H1 (cell line): Measurements from ENCODE around the gene ELOVL6.

Experiments used
- BRCA1 ChIP-seq: IDR thresholded peaks from 2 replicates; pipeline ENCODE4 v1.6.1; 2012; ENCODE audit warnings: low read depth, low read length, improper control_type of control experiment
- CBX5 ChIP-seq: fragments of 300-800, 300-1000 bp; sonication (generic); IDR thresholded peaks from 2 replicates; pipeline ENCODE4 v1.7.1; 2016; ENCODE audit warnings: antibody characterized with exemption, low read length, low read depth
- CTCF ChIP-seq, 3 experiments: IDR thresholded peaks; 1 replicate in 2 of 3; 2 replicates in 1 of 3; pipeline versions ENCODE4 v1.5.1 to v1.6.1; 2011; ENCODE audit warnings: low read length in 3 of 3, mild to moderate bottlenecking in 3 of 3, inconsistent platforms in 2 of 3, low read depth in 1 of 3, moderate library complexity in 1 of 3; ENCODE audit not compliant: insufficient read depth in 1 of 3; ENCODE audit errors: control extremely low read depth in 1 of 3
- FOSL1 ChIP-seq: IDR thresholded peaks from 2 replicates; pipeline ENCODE4 v1.6.1; 2011; ENCODE audit warnings: mild to moderate bottlenecking, low read depth, low read length, moderate library complexity; ENCODE audit not compliant: insufficient read depth
- HDAC6 ChIP-seq: IDR thresholded peaks from one replicate; pipeline ENCODE4 v1.7.1; 2012; ENCODE audit warnings: low read depth, mild to moderate bottlenecking, inconsistent platforms, low read length, moderate library complexity
- POLR2AphosphoS5 ChIP-seq: IDR thresholded peaks from 2 replicates; pipeline ENCODE4 v1.6.1; 2011; ENCODE audit warnings: low read depth, low read length
- SIN3A ChIP-seq, 2 experiments: IDR thresholded peaks in 1 of 2; conservative IDR thresholded peaks in 1 of 2; 2 replicates each; pipeline ENCODE4 v1.6.1; 2011 to 2012; ENCODE audit warnings: low read length in 2 of 2, improper control_type of control experiment in 1 of 2, low read depth in 1 of 2, mild to moderate bottlenecking in 1 of 2
- SIX5 ChIP-seq: IDR thresholded peaks from 2 replicates; pipeline ENCODE4 v1.6.1; 2011; ENCODE audit warnings: mild to moderate bottlenecking, low read depth, low read length
- SP1 ChIP-seq: IDR thresholded peaks from 2 replicates; pipeline ENCODE4 v1.6.1; 2011; ENCODE audit warnings: low read depth, low read length

GRCh38 chr4:110012917-110013316 is 185.5 kb downstream of the ELOVL6 start:
- TF ChIP-seq BRCA1 (no peak), CTCF (IDR thresholded peaks at IDR 0.05; ENCODE audit: control extremely low read depth in 1 of 3, insufficient read depth in 1 of 3, low read depth in 1 of 3, low read length in 3 of 3) (no peak), POLR2AphosphoS5 (no peak), SIX5 (no peak), FOSL1 (no peak), SIN3A (conservative IDR thresholded peaks at IDR 0.05 in 1 of 2, IDR thresholded peaks at IDR 0.05 in 1 of 2; ENCODE audit: low read depth in 1 of 2, low read length in 2 of 2) (no peak), CBX5 (no peak), SP1 (no peak), HDAC6 (no peak)
